NCI-H1105 (cell line): ENCODE data around the gene FCN2.

Source experiments
- DNase-seq: peaks from one replicate; lab custom pipeline; 2025; lab: John Stamatoyannopoulos, UW

FCN2 gene

DNA sequence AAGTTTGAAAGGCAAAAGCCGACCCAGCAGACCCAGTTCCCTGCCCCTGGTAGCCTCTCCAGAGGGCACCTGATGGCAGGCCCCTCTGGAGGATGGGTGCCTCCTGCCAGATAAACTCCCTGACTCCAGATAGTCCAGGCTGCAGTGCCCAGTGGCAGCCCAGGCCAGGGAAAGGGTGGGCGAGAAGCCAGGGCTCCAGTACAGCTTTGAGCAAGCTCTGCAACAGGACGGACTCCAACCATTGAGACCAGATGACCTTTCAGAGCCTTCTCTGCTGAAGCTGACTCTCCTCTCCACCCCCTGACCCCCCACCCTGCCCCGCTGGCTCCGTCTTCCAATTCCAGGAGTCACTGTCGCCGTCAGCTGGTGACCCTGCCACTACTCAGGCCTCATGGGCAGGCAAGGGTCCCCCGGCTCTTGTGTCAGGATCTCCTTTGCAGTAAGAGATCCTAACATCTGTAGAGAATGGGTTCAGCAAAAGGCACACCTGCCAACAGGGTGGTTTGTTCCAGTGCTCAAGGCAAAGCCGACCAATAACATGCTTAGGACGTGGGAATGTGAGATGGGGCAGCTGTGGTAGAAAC is 52.6 kb downstream of the FCN2 start:
- DNase-seq = no peak

DNA sequence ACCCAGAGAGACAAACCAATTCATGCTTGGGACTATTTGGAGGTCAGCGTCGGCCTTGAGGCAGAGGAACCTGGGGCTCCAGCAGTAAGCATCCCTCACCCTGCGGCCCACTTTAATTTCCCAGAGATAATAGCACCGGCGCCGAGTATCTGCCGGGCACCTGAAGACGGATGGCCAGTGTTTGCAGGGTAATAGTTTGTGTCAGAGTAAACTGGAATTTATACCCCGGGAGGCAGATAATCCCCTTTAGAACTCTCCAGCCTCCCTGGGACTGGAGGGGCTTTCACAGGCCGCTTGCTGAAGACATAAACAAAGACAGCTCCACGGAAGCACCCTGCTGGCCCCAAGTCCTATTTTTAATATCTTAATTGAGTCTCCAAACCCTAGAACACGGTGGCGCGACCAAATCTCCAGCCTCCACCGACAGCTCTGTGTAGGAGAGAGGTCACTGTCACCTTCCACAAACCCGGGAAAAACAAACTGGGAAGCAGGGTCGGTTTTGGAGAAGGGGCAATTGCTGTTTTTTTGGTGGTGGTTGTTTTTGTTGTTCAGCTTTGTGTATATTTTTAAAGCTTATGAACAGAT is 54.5 kb downstream of the FCN2 start:
- DNase-seq = no peak

DNA sequence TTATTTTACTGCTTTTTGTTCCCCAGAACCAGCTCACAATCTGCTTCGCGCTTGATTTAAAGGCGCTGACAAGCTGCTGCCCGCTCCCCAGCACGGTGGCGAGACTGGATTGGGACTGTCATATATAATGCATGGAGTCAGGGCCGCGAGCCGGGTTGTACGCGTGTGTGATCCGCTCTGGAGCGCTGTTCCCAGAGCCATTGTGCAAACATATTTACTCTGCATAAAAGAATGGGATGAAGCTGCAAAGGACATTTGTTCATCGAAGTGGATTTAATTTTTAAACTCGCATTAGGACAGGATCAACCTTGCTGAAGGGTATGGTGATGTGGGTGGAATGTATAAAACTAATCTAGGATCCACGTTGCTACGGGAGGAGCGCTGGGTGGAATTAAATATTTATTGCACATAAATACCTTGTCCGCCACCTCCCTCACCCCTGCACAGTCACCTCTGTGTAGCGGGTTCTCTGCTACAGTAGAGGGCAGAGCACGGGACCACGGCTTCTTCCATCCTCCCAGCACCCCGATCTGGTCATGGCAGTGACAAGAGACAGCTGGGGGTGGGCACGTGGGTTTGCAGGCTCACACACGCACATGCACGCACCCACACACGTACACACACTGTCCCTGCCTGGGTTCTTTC is 55.2 kb downstream of the FCN2 start:
- no peak for DNase-seq

DNA sequence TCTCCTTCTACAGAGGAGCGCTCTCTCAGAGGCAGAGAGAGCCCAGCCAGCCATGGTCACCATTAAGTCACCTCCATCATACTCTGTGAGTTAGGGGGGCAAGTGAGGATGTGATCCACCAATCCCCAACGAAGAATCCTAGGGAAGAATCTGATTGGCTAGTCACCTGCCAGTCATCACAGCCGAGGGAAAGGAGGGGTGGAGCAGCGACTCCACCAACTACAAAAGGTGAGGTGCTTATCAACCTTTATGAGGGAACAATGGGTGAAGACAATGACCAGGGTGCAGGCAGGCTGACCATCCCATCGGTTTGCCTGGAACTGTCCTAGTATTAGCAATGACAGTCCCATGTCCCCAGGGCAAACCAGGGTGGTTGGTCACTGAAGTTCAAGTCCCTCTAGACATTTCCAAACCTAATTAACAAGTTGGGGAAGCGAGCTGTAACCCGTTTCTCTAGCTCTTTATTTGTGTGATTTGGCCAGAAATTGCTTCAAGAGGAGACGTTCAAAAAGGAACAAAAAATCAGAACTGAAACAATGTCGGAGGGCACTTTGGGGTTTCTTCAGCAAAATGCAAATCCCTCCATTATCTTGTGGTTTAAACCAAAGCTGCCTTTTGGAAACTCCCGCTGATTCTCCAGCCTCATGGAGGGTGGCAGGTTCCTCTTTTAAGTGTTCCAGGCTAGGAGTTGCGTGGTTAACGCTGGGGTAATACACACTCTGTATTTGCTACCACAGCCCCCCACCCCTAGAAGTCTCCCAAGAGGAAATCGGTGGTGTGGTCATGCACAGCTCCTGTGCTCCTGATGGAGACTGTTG is 55.9 kb downstream of the FCN2 start:
- DNase-seq = no peak
